NK-92 treated with Interleukin-12 subunit alpha and Interleukin-12 subunit beta, amount 100 ng/mL, for 24 hours (cell line): ENCODE results near the gene ARMC9.
A peak's percentile ranks its signal among the peaks of the same experiment; 100 is the strongest.
"Not testable (repeated sequence)": the region's sequence is repeated elsewhere in the genome, so short reads cannot be mapped to it uniquely, and the experiment has no call there.

Experiments used
- DNase-seq: peaks from one replicate; lab custom pipeline; 2025; lab: John Stamatoyannopoulos, UW

The ARMC9 gene

GRCh38 chr2:231244382-231245248 lies 46.2 kb downstream of the ARMC9 start:
- no peak for DNase-seq

GRCh38 chr2:231245249-231246094 lies 47.0 kb downstream of the ARMC9 start:
- DNase-seq, result peak; percentile 7

GRCh38 chr2:231246171-231246842 lies 47.9 kb downstream of the ARMC9 start:
- DNase-seq, result no peak

- no peak for DNase-seq
Measured at GRCh38 chr2:231250146-231250545, 51.7 kb downstream of the ARMC9 start.

GRCh38 chr2:231250698-231251097 lies 52.3 kb downstream of the ARMC9 start:
- DNase-seq, result no peak

- not testable (repeated sequence) for DNase-seq
Measured at GRCh38 chr2:231253292-231253691, 54.9 kb downstream of the ARMC9 start.

GRCh38 chr2:231256494-231256893 lies 58.1 kb downstream of the ARMC9 start:
- DNase-seq, result no peak

GRCh38 chr2:231257763-231258162 lies 59.3 kb downstream of the ARMC9 start:
- no peak for DNase-seq

GRCh38 chr2:231258701-231259100 lies 60.3 kb downstream of the ARMC9 start:
- DNase-seq, result no peak

- DNase-seq, result no peak
Measured at GRCh38 chr2:231259104-231259503, 60.7 kb downstream of the ARMC9 start.

GRCh38 chr2:231260442-231261208 lies 62.2 kb downstream of the ARMC9 start:
- no peak for DNase-seq

GRCh38 chr2:231263118-231263831 lies 64.8 kb downstream of the ARMC9 start:
- no peak for DNase-seq

GRCh38 chr2:231270221-231271114 lies 72.0 kb downstream of the ARMC9 start:
- no peak for DNase-seq

- no peak for DNase-seq
Measured at GRCh38 chr2:231272991-231273390, 74.6 kb downstream of the ARMC9 start.

- DNase-seq, result no peak
Measured at GRCh38 chr2:231276987-231277386, 78.6 kb downstream of the ARMC9 start.

GRCh38 chr2:231277962-231278361 lies 79.5 kb downstream of the ARMC9 start:
- DNase-seq, result no peak

GRCh38 chr2:231278868-231279267 lies 80.4 kb downstream of the ARMC9 start:
- no peak for DNase-seq

GRCh38 chr2:231280846-231281245 lies 82.4 kb downstream of the ARMC9 start:
- no peak for DNase-seq

GRCh38 chr2:231284296-231284695 lies 85.9 kb downstream of the ARMC9 start:
- DNase-seq, result no peak

GRCh38 chr2:231286964-231287363 lies 88.5 kb downstream of the ARMC9 start:
- DNase-seq, result no peak
